GM18951 (cell line): Measurements from ENCODE around the gene PRRX2.

Experiments used
- POLR2A ChIP-seq: IDR thresholded peaks from 4 replicates; pipeline ENCODE4 v1.6.1; 2011; ENCODE audit warnings: mild to moderate bottlenecking; ENCODE audit not compliant: insufficient read length, insufficient read depth; ENCODE audit errors: extremely low read depth
- in situ Hi-C: fragments of 300-500 bp; cut with MboI; formaldehyde crosslinking; loops from one replicate; pipeline ENCODE4 v1.12.0; 2022; ENCODE audit warnings: low sequenced_read_pairs, mixed read lengths, inconsistent platforms; ENCODE audit not compliant: unreplicated experiment

PRRX2 gene

DNA sequence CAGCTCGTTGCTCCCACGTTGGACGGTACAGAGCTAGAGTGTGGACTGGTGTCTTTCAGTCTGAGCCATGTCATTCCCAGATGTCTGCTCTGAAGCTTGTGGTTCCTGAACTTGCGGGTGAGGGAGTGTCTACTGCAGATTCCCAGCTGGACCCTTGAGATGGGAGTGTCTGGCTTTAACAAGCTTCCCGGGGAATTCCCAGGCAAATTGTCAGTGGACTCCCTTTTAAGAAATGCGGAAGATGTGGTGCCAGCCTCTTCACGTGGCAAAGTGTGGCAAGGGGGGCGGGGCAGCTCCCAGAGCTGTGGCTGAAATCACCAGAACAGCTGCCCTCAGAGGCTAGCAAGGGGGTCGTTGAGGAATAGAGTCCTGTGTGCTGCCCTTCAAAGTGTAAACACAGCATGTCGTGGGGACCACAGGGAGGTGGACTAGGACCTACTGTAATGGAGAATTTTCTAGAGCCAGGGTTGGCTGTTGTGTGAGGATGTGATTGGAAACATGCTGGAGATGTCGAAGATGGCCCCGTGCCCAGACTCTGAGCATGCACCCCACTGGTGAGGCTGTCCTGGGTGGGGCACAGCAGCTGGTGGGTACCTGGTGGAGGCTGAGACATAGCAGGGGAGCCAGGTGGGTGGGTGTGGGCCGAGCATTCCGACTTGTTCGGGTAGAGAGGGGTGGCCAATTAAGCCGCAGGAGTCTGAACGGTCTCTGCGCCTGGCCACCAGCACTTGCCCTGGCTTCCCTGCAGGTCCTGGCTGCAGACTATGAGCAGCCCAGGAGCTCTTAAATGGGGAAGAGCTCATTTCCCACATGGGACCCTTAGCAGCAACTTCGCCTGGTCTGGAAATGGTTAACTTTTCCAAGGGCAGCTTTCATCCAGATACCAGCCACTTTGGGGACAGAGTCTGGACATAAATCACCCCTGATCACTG, 37.4 kb downstream of the PRRX2 start:
- in situ Hi-C loops = no loop called here
- no peak for TF ChIP-seq POLR2A

DNA sequence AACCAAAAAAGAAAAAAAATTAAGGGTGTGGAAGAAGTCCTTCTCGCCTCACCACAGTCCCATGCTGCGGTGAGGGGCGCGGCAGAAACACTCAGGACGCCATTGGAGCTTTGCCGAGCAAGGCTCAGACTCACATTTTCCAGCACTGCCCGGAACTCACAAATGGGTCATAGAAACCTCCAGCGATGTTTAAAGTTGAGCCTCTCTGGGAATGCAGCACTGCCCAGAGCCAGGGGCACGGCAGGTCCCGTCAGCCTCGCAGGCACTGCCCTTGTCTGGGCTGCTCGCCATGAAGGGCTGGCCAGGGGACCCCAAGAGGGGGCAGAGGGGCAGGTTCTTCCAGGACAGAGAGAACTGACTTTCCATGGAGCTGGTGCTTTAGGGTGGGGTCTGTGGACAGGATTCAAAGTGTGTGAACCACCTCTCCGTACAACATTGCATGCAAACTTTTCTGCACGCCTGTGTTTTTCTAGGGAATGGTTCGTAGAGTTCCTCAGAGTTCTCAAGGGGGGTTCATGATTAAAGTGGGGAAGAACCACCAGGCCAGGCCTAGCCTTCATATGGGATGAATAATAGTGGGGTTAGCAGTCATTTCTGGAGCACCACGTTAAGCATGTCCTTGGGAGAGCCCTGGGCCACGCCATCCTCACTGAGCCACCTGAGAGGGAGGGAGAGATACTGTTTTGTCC, 38.4 kb downstream of the PRRX2 start:
- in situ Hi-C loops = no loop called here

DNA sequence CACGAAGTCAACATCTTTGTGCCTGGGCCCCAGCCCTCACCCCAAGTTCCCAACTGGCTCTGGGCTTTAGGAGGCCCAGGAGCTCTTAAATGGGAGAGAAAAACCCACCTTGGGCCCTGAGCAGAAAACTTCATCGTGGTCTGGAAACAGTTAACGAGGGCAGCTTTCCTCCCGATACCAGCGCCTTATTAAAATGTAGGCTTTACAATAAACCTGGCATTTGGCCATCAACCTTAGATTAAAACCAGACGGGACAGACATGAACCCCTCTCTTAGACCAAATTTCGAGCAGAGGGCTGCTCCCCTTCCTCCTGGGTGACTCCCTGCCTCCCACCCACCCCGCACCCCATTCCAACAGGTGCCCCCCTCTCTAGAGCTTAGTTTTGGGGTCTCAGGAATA, 39.4 kb downstream of the PRRX2 start:
- TF ChIP-seq POLR2A = no peak

More for the DNA sequence above, 38.4 kb downstream of the PRRX2 start:
- no peak for TF ChIP-seq POLR2A

DNA sequence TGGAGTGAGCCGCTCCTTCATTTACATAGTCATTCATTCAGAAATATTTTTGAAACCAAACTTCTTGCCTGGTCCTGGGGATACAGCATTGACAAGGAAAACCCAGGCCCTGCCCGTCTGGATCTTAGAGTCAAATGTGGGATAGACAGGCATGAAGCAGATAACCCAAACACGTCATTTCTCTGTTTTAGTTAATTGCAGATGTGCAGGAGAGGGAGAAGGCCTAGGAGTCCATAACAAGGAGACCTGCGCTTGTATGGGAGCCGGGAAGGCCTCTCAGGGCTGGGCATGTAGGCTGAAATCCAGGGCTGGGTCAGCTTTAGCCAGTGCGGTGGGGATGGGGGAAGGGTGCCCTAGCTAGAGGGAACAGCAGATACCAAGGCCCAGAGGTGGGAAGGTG, 43.3 kb downstream of the PRRX2 start:
- TF ChIP-seq POLR2A = no peak
- in situ Hi-C loops = no loop called here

More for the DNA sequence above, 39.4 kb downstream of the PRRX2 start:
- in situ Hi-C loops = no loop called here

DNA sequence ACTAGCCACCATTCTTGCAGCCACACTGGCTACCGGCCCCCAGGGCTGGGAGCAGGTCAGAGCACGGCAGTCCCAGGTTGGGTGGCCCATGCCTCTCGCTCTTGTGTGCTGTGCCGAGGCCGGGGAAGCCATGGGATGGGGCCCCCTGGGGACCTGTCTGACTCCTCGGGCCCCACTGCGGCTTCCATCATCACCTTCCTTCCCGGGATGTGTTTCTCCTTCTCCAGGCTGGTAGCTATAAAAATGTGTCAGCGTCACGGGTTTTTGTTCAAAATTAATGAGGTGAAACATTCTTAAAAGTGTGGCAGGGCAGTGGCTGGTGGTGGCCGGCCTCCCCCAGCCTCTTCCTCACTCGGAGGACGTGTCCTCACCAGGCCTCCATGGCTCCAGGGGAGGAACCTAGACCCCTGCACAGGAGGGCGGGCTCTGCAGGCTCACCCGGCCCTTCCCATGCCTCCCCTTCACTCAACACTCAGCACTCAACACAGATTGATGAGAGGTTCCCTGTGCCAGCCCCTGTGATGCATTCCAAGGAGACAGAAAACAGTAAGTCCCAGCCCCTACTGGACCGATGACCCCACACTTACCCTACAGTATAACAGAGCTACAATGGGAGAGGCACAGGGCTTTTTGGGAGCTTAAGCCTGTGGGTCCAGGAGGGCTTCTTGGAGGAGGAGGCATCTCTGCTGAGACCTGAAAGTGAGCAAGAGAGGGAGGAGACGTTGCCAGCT, 44.2 kb downstream of the PRRX2 start:
- in situ Hi-C loops = no loop called here

DNA sequence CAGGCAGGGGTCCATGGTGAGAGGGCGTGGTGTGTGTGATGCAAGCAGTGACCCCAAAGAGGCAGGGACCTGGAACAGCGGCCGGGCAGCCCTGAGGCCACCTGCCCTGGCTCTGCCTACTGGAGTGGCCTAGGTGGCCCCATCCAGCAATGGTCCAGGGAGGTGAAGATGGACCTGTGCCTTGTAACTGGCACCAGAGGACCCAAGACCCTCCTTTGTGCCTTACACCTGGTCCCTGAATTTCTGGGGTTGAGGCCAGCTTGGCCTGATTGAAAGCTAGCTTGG, 44.7 kb downstream of the PRRX2 start:
- TF ChIP-seq POLR2A = no peak
- in situ Hi-C loops = no loop called here

More for the DNA sequence above, 44.2 kb downstream of the PRRX2 start:
- no peak for TF ChIP-seq POLR2A

DNA sequence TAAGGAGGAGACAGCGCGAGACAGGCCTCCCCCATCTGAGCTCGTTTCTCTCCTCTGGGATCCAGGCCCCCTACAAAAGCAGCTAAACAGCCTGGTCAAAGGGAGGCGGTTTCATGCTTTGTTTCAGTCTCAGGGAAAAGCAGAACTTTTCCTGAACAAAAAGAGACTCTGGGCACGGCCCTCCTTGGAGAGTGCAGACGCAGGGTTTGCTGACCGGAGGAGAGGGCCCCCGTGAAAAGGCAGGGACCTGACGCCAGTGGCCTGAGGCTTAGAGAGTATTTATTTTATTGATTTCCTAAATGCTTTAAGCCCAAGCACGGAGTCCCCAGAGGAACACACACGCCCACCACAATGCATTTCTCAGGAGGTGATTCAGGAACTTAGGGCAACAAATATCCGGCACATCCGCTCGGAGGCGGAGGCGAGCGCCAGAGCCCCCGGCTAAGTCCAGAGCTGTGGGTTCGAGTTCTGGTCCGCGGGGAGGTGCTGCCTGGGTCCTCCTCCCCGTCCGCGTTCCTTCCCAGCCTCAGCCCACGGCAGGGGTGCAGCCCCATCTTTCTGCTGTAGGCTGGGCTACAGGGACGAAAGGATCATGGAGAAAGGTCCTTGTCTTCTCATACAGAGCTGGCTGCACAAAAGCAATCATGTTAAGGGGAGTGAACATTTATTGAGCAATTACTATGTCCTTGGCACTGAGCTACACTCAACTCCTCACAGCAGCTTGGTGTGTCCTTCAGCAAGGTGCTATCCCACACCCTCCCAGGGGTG, 47.4 kb downstream of the PRRX2 start:
- TF ChIP-seq POLR2A = no peak
- in situ Hi-C loops = no loop called here

DNA sequence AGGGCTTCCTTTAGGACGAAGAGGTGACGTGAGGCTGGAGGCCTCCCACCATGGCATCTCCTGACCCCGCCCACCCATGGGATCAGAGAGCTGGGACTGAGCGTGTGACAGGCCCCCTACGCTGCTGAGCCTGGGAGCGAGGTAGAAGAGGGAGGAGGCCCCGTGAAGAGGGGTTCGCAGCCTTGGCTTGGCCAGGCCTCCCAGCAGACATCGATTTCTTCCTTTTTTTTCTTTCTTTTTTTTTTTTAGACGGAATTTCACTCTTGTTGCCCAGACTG, 47.9 kb downstream of the PRRX2 start:
- TF ChIP-seq POLR2A = no peak
- in situ Hi-C loops = no loop called here

DNA sequence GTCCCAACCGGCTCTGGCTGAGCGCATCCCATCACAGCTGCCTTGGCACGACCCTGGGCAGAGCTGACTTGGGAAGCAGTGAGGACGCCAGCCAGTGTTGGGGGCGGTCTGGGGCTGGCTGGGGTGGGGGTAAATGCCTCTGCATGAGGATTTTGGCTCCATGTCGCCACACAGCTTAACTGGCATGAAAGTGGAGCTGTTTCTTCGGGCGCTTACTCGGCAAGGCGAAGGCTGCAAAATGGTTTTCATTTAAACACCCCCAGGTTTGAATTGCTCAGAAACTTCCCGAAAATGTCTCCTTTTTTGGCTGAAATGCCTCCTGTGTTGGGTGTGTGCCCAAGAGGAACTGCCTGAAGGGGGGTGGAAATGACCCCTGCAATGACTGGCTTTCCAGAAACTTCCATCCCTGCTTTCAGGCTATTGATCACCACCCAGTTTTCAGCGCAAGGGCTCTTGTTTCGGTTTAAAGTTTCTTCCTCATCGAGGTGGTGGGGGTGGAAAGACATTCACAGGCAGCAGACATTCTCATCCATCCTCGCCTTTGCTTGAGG, 49.1 kb downstream of the PRRX2 start:
- no peak for TF ChIP-seq POLR2A
- in situ Hi-C loops = no loop called here

DNA sequence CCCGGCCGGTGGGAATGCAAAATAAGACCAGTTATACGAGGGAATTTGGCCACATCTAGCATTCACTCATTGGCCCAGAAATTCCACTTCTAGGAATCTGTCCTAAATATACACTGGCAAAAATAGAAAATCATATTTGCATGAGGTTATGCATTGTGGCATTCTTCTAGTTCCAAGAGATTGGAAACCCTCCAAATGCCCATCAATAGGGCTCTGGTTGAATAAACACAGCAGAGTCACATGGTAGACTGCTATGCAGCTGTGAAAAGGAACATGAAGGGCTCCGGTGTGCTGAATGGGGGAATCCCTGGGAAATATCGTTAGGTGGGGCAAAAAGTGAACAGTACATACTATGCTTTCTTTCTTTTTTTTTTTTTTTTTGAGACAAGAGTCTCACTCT, 50.6 kb downstream of the PRRX2 start:
- TF ChIP-seq POLR2A = no peak
- in situ Hi-C loops = no loop called here

DNA sequence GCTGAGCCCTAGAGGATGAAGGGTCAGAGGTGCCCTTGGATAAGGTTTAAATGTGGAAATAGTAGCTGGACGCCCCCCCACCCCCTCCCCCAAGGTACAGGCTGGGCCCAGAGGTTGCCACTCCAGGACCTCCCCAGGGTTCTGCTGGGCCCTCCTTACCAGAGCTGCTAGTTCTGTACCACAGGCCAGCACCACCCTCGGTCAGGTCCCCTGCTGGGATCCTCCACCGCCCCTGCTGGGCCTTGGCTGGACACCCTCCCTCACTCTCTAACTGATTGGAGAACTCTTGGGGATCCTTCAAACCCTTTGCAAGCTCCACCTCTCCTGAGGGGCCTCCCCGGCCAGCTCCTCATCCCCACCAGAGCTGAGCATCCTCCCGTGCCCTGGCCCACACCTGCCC, 52.5 kb downstream of the PRRX2 start:
- in situ Hi-C loops = no loop called here
- no peak for TF ChIP-seq POLR2A

DNA sequence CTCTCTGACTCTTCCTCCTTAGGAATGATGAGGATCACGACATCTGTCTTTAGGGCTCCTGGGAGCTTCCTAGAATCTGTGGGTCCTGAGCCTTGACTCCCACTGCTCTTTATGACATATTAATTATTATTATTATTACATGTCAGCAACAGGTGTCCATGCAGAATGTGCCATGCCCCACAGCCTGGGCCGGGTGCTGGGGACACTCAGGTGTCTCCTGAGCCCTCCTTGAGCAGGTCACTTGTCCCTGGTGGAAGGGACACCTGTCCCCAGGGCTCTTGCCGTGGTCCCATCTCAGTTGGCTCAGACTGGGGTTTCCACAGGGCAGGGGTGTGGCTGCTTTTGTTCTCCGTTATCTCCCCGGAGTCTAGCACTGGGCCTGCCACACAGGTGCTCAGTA, 53.2 kb downstream of the PRRX2 start:
- no peak for TF ChIP-seq POLR2A
- in situ Hi-C loops = no loop called here

DNA sequence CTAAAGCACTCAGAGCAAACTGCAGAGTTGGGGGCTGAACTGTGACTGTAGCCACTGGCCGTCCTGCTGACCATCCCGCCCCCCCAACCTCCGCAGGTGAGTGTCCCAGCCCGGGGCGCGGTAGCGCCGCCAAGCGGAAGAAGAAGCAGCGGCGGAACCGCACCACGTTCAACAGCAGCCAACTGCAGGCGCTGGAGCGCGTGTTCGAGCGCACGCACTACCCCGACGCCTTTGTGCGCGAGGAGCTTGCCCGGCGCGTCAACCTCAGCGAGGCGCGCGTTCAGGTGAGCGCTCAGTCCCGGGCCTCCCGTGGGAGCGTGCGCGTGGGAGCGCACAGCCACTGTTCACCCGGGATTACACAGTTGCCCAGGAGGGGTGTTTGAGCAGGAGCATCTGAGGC, 53.7 kb downstream of the PRRX2 start:
- in situ Hi-C loops = no loop called here
- TF ChIP-seq POLR2A = no peak

DNA sequence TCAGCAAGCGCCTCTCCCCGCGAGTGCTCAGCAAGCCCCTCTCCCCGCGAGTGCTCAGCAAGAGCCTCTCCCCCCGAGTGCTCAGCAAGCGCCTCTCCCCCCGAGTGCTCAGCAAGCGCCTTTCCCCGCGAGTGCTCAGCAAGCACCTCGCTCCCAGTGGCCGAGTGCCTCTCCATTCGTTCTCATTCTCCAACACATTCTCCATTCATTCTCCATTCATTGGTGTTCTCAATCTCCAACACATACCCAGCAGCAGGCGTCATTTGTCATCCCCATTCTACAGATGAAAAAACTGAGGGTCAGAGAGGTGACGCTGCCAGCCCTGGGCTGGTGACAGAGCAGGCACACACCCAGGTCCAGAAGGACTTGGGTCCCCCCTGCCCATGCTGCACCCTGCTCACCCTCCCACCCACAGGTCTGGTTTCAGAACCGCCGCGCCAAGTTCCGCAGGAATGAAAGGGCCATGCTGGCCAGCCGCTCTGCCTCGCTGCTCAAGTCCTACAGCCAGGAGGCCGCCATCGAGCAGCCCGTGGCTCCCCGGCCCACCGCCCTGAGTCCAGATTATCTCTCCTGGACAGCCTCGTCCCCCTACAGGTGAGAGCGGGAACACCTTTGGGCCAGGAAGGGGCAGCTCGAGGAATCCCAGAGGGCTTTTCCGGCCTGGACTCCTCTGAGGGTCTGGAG, 54.9 kb downstream of the PRRX2 start:
- in situ Hi-C loops = no loop called here

More for the DNA sequence above, 54.9 kb downstream of the PRRX2 start:
- TF ChIP-seq POLR2A = no peak
